GM12878 (cell line): ENCODE measurements around the gene MYL3.

ENCODE experiments used
- CREB1 ChIP-seq: IDR thresholded peaks from 2 replicates; pipeline ENCODE4 v1.6.1; 2012; ENCODE audit warnings: low read depth, mild to moderate bottlenecking, inconsistent platforms
- DPF2 ChIP-seq: fragments of 450-650 bp; IDR thresholded peaks from 2 replicates; pipeline ENCODE4 v1.6.1; 2017; ENCODE audit warnings: mild to moderate bottlenecking
- MXI1 ChIP-seq: fragments of 150-350 bp; IDR thresholded peaks from 2 replicates; pipeline ENCODE4 v1.6.1; 2011; ENCODE audit warnings: low read depth, mild to moderate bottlenecking, inconsistent platforms, low read length, improper control_type of control experiment
- NBN ChIP-seq: fragments of 450-650 bp; IDR thresholded peaks from 2 replicates; pipeline ENCODE4 v1.6.1; 2016
- RCOR1 ChIP-seq: conservative IDR thresholded peaks from 2 replicates; pipeline ENCODE4 v1.6.1; 2012; ENCODE audit warnings: low read depth, low read length, improper control_type of control experiment
- RFX5 ChIP-seq: IDR thresholded peaks from 2 replicates; pipeline ENCODE4 v1.6.1; 2011; ENCODE audit warnings: low read depth, low read length, improper control_type of control experiment
- SREBF2 ChIP-seq: IDR thresholded peaks from 2 replicates; pipeline ENCODE4 v1.6.1; 2012; ENCODE audit warnings: mild to moderate bottlenecking, low read length
- TAF1 ChIP-seq: IDR thresholded peaks from 2 replicates; pipeline ENCODE4 v1.6.1; 2011; ENCODE audit warnings: mild to moderate bottlenecking, low read depth, low read length, borderline replicate concordance
- ZNF384 ChIP-seq: IDR thresholded peaks from 2 replicates; pipeline ENCODE4 v1.6.1; 2012; ENCODE audit warnings: low read depth, mild to moderate bottlenecking, low read length, improper control_type of control experiment, borderline replicate concordance
- TF ChIP-seq, protein P1 (sequence below): fragments of 450-650 bp; IDR thresholded peaks from 2 replicates; pipeline ENCODE4 v1.6.1; 2016; ENCODE audit warnings: mild to moderate bottlenecking, moderate library complexity, borderline replicate concordance
- TF ChIP-seq, protein P2 (sequence below): IDR thresholded peaks from 2 replicates; pipeline ENCODE4 v1.6.1; 2012; ENCODE audit warnings: improper control_type of control experiment, low read depth, low read length; ENCODE audit not compliant: insufficient replicate concordance
- TF ChIP-seq, protein P3 (sequence below), 3 experiments: IDR thresholded peaks in 2 of 3; conservative IDR thresholded peaks in 1 of 3; 2 replicates each; pipeline ENCODE4 v1.5.1; 2011; ENCODE audit warnings: low read depth in 3 of 3, low read length in 3 of 3, mild to moderate bottlenecking in 3 of 3, control low read depth in 2 of 3, moderate library complexity in 2 of 3, inconsistent platforms in 1 of 3, mixed read lengths in 1 of 3; ENCODE audit not compliant: control insufficient read depth in 2 of 3, insufficient read depth in 1 of 3; ENCODE audit errors: extremely low read depth in 1 of 3

DNA sequence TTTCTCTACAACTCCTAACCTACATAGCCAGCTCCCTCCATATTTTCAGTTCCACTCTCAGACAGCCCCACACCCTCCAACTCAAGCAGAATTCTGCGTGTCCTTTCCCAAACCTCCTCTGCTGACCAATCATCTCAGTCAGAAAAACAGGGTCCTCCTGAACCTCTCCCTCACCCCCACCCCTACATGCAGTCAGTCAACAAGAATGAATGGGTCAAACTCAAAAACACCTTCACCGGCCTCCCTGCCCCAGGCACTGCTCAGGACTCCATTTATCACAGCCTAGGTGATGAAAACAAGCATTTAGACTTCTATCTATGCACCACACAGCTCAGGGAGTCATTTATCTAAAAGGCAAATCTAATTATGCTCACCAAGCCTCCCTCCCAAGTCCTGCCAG, 32.4 kb downstream of the MYL3 start:
- TF ChIP-seq, protein P1, sequence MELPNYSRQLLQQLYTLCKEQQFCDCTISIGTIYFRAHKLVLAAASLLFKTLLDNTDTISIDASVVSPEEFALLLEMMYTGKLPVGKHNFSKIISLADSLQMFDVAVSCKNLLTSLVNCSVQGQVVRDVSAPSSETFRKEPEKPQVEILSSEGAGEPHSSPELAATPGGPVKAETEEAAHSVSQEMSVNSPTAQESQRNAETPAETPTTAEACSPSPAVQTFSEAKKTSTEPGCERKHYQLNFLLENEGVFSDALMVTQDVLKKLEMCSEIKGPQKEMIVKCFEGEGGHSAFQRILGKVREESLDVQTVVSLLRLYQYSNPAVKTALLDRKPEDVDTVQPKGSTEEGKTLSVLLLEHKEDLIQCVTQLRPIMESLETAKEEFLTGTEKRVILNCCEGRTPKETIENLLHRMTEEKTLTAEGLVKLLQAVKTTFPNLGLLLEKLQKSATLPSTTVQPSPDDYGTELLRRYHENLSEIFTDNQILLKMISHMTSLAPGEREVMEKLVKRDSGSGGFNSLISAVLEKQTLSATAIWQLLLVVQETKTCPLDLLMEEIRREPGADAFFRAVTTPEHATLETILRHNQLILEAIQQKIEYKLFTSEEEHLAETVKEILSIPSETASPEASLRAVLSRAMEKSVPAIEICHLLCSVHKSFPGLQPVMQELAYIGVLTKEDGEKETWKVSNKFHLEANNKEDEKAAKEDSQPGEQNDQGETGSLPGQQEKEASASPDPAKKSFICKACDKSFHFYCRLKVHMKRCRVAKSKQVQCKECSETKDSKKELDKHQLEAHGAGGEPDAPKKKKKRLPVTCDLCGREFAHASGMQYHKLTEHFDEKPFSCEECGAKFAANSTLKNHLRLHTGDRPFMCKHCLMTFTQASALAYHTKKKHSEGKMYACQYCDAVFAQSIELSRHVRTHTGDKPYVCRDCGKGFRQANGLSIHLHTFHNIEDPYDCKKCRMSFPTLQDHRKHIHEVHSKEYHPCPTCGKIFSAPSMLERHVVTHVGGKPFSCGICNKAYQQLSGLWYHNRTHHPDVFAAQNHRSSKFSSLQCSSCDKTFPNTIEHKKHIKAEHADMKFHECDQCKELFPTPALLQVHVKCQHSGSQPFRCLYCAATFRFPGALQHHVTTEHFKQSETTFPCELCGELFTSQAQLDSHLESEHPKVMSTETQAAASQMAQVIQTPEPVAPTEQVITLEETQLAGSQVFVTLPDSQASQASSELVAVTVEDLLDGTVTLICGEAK = no peak
- TF ChIP-seq, protein P2, sequence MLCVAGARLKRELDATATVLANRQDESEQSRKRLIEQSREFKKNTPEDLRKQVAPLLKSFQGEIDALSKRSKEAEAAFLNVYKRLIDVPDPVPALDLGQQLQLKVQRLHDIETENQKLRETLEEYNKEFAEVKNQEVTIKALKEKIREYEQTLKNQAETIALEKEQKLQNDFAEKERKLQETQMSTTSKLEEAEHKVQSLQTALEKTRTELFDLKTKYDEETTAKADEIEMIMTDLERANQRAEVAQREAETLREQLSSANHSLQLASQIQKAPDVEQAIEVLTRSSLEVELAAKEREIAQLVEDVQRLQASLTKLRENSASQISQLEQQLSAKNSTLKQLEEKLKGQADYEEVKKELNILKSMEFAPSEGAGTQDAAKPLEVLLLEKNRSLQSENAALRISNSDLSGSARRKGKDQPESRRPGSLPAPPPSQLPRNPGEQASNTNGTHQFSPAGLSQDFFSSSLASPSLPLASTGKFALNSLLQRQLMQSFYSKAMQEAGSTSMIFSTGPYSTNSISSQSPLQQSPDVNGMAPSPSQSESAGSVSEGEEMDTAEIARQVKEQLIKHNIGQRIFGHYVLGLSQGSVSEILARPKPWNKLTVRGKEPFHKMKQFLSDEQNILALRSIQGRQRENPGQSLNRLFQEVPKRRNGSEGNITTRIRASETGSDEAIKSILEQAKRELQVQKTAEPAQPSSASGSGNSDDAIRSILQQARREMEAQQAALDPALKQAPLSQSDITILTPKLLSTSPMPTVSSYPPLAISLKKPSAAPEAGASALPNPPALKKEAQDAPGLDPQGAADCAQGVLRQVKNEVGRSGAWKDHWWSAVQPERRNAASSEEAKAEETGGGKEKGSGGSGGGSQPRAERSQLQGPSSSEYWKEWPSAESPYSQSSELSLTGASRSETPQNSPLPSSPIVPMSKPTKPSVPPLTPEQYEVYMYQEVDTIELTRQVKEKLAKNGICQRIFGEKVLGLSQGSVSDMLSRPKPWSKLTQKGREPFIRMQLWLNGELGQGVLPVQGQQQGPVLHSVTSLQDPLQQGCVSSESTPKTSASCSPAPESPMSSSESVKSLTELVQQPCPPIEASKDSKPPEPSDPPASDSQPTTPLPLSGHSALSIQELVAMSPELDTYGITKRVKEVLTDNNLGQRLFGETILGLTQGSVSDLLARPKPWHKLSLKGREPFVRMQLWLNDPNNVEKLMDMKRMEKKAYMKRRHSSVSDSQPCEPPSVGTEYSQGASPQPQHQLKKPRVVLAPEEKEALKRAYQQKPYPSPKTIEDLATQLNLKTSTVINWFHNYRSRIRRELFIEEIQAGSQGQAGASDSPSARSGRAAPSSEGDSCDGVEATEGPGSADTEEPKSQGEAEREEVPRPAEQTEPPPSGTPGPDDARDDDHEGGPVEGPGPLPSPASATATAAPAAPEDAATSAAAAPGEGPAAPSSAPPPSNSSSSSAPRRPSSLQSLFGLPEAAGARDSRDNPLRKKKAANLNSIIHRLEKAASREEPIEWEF = no peak
- TF ChIP-seq MXI1 (no peak), DPF2 (no peak), ZNF384 (no peak), RCOR1 (no peak), NBN (no peak), SREBF2 (no peak), RFX5 (no peak), TAF1 (no peak), CREB1 (no peak)
- TF ChIP-seq, protein P3, sequence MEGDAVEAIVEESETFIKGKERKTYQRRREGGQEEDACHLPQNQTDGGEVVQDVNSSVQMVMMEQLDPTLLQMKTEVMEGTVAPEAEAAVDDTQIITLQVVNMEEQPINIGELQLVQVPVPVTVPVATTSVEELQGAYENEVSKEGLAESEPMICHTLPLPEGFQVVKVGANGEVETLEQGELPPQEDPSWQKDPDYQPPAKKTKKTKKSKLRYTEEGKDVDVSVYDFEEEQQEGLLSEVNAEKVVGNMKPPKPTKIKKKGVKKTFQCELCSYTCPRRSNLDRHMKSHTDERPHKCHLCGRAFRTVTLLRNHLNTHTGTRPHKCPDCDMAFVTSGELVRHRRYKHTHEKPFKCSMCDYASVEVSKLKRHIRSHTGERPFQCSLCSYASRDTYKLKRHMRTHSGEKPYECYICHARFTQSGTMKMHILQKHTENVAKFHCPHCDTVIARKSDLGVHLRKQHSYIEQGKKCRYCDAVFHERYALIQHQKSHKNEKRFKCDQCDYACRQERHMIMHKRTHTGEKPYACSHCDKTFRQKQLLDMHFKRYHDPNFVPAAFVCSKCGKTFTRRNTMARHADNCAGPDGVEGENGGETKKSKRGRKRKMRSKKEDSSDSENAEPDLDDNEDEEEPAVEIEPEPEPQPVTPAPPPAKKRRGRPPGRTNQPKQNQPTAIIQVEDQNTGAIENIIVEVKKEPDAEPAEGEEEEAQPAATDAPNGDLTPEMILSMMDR (IDR thresholded peaks at IDR 0.05 in 2 of 3, conservative IDR thresholded peaks at IDR 0.05 in 1 of 3; ENCODE audit: control insufficient read depth in 2 of 3, extremely low read depth in 1 of 3, insufficient read depth in 1 of 3, low read depth in 3 of 3, low read length in 3 of 3) = no peak
